PFSK-1 (cell line): ENCODE measurements around the gene CCDC88C.

Experiments
- FOXP2 ChIP-seq: optimal IDR thresholded peaks from 2 replicates; pipeline ENCODE3; 2011; ENCODE audit warnings: borderline replicate concordance, control low read depth, inconsistent platforms; ENCODE audit not compliant: insufficient read depth; ENCODE audit errors: extremely low read length, extremely low read depth
- POLR2AphosphoS5 ChIP-seq: IDR thresholded peaks from 2 replicates; pipeline ENCODE4 v1.6.1; 2012; ENCODE audit warnings: low read depth, mild to moderate bottlenecking, control low read depth, low read length, moderate library complexity
- SIN3A ChIP-seq: IDR thresholded peaks from 2 replicates; pipeline ENCODE4 v1.6.1; 2012; ENCODE audit warnings: mild to moderate bottlenecking, low read length, moderate library complexity, borderline replicate concordance; ENCODE audit not compliant: insufficient read depth
- TAF1 ChIP-seq: IDR thresholded peaks from 2 replicates; pipeline ENCODE4 v1.6.1; 2012; ENCODE audit warnings: low read length, control low read depth, borderline replicate concordance; ENCODE audit not compliant: insufficient read depth
- TF ChIP-seq, protein P1 (sequence below), 2 experiments: IDR thresholded peaks; 2 replicates each; pipeline versions ENCODE4 v1.6.1 to v1.8.0; 2011 to 2012; ENCODE audit warnings: low read depth in 2 of 2, low read length in 2 of 2, control low read depth in 1 of 2, inconsistent platforms in 1 of 2, mild to moderate bottlenecking in 1 of 2, moderate library complexity in 1 of 2; ENCODE audit not compliant: insufficient read depth in 1 of 2

The CCDC88C gene

DNA sequence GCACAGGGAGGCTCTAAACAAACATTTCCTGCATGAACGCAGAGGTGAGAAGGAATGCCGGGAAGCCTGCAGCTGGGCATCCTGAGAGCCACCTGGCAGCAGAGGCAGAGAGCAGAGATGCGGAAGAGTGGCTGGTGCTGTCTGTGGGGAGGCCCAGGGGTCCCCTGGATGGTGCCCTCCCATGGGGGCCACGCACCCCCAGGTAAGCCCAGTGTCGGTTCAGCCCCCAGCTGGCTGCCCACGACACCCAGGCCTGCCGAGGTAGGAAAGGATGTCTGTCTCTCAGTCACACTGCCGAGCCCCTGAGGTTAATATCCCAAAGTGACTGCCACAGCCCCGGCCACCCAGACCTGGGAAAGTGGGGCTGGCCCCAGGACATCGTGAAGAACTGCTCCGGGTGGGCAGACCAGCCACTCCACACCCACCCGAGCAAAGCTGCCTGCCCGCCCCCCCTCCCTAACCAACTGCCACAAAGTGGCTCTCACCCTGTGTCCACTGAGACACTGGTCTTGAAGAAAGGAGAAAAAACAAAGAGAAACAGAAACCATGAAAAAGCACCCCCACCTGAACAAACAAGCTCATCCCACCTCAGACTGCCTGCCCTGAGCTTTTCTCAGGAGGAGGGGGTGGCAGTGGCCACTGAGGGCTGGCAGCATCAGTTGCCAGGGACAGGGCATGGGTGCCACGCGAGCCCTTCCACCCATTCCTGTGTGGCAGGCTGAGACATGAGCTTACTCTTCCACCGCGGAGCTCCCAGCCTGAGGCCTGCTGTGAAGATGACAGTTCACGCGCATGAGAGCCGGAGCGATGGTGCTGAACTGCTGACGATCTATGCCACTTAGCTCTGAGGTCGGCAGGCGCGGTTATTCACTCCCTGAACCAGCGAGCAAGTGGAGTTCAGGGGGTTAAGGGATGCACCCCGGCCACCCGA is 40.8 kb downstream of the CCDC88C start:
- TF ChIP-seq, protein P1, sequence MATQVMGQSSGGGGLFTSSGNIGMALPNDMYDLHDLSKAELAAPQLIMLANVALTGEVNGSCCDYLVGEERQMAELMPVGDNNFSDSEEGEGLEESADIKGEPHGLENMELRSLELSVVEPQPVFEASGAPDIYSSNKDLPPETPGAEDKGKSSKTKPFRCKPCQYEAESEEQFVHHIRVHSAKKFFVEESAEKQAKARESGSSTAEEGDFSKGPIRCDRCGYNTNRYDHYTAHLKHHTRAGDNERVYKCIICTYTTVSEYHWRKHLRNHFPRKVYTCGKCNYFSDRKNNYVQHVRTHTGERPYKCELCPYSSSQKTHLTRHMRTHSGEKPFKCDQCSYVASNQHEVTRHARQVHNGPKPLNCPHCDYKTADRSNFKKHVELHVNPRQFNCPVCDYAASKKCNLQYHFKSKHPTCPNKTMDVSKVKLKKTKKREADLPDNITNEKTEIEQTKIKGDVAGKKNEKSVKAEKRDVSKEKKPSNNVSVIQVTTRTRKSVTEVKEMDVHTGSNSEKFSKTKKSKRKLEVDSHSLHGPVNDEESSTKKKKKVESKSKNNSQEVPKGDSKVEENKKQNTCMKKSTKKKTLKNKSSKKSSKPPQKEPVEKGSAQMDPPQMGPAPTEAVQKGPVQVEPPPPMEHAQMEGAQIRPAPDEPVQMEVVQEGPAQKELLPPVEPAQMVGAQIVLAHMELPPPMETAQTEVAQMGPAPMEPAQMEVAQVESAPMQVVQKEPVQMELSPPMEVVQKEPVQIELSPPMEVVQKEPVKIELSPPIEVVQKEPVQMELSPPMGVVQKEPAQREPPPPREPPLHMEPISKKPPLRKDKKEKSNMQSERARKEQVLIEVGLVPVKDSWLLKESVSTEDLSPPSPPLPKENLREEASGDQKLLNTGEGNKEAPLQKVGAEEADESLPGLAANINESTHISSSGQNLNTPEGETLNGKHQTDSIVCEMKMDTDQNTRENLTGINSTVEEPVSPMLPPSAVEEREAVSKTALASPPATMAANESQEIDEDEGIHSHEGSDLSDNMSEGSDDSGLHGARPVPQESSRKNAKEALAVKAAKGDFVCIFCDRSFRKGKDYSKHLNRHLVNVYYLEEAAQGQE (IDR thresholded peaks at IDR 0.05; ENCODE audit: insufficient read depth in 1 of 2, low read depth in 2 of 2, low read length in 2 of 2), result no peak
- TF ChIP-seq TAF1, result no peak
- no peak for TF ChIP-seq SIN3A
- no peak for TF ChIP-seq FOXP2
- no peak for TF ChIP-seq POLR2AphosphoS5

DNA sequence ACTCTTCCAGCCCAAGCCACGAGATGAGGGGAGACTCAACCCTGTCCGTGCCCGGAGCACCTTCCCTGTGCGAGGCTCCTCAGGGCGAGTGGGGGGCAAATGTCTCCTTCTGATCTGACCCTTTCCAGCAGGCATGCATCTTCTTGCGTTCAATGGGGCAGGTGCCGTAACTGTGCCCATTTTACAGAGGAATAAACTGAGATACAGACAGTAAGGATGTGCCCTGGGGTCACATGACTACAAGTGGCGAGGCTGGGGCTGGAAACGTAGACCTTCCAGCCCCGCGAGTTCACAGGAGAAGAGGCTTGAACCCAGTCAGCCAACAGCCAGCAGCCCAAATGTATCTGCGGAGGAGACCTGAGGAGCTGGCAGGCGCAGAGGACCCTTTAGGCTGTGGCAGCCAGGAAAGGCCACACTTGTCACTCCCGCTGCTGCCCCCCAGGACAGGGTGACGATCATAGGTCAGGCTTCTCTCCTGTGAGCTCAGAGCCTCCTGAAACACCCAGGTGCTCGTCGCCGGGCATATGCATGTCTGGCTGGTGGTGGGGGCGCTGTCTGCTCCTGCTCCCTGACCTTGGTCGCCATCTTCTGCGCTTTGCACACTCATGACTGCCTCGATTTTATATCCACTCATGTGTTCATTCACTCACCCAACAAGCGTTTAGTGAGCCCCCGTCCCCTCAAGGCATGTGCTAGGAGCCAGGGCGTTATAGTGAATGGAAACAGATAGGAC is 41.7 kb downstream of the CCDC88C start:
- TF ChIP-seq, protein P1 (IDR thresholded peaks at IDR 0.05; ENCODE audit: insufficient read depth in 1 of 2, low read depth in 2 of 2, low read length in 2 of 2), result no peak
- TF ChIP-seq FOXP2, result no peak

DNA sequence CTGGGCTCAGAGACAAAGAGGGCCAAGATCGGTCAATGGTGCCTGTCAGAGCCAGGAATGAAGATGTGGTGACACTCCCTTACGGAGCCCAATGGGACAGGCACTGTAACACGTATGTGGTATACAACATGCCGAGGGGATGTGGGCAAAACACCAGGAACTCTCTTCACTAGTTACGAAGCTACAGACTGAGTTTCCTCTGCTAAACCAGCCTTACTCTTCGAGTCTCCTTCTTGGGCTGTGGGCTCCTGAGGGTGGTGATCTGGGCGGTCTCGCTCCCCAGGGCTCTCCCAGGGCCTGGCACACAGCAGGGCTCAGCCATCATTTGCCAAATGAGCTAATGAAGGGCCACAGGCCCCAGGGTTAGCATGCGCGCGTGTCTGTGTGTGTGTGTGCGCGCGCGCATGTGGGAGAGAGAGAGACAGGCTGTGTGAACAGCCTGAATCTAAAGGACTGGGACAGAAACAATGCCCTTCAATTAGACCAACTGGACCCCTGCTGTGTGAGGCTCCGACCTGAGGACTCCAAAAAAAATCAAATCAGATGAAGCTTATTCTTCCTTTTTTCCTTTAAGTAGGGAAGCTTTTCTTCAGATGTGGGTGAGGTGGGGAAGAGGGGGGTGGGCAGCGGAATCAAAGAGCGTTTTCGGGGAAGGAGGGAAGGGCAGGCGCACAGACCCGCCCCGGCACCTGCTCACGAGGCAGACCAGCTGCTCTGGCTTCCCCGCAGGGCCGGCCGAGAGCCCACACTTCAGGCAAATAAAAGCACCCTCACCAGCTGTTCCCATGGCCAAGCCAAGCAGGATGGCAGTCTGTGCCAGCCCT is 42.5 kb downstream of the CCDC88C start:
- TF ChIP-seq FOXP2, result no peak
- TF ChIP-seq, protein P1 (IDR thresholded peaks at IDR 0.05; ENCODE audit: insufficient read depth in 1 of 2, low read depth in 2 of 2, low read length in 2 of 2), result no peak
- no peak for TF ChIP-seq SIN3A
- TF ChIP-seq TAF1, result no peak
- TF ChIP-seq POLR2AphosphoS5, result no peak

DNA sequence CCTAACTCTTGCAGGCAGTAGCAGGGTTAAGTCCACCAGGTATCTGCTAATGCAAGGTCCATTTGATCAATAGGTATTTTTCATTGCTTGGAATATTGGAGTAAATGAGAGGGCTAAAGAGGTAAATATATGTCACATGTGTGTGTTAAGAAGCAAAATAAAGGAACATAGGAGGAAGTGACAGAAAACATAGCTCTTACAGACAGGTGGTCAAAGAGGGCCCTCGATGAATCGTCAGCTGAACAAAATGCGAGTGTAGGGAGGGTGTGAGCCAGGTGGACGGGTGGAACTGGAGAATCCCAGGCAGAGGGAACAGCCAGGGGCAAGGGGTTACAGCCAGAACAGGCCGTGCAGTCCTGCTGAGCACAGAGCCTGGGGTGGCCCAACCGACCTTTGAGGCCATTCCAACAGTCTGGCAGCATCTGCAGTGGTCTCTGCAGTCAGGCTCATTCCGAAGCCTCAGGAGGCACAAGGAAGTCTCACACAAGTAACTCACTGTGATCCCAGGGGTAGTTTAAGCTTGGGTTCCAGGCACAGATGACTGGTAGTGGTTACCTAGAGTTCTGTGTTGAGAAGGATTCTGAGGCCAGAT is 43.2 kb downstream of the CCDC88C start:
- TF ChIP-seq, protein P1 (IDR thresholded peaks at IDR 0.05; ENCODE audit: insufficient read depth in 1 of 2, low read depth in 2 of 2, low read length in 2 of 2), result no peak
- no peak for TF ChIP-seq TAF1
- TF ChIP-seq SIN3A, result no peak
- TF ChIP-seq POLR2AphosphoS5, result no peak
- no peak for TF ChIP-seq FOXP2
